ENCODE measurements around the gene PAK4. TPM values are rescaled to one million over a fixed set of nuclear protein-coding genes. Genes with fewer than 3 reads are reported as not detected.

PAK4 gene
- total and polyA plus RNA-seq, 10 of the 15 experiments (the other 5 are each of a cell fraction or from before 2014, with no cell fraction given), result 0.08 to 19.3 (median 5.9) TPM

DNA sequence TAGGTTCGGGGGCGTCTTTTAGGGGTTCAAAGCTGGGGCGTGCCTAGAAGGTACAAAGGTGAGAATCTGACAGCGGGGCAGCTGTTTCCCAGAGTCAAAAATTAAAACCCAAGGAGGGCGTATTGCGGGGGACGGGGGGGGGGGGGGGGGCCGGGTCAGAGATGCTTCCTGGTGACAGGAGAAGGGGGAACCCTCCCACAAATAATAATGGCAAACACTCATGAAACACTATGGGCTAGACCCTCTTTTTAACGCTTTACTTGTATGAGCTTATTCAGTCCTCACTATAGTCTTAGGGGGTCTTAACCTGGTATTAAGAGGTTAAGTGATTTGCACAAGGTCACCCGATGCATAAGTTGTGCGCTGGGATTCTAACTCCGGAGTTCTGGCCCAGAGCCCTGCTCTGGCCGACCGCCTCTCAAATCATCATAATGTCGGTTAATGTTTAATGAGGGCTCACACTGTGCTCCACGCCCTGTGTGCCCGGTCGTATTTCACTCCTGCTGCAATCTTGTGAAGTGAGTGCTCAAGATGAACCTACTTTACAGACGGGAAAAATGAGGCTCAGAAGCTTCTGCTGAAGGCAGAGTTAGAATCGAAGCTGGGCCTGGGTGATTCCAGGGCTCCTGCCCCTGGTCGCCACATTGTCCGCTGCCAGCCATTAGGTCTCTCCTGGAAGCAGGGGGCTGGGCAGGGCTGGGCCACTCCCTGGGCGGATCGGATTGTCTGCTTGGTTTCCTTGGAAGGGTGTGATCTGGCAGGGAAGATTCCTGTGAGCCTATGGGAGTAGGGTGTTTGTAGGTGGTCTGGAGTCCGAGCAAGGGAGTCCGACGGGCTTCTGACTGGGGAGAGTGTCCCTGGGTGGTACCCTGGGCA is 964 bp downstream of the PAK4 start:
- CTCF ChIA-PET, result interaction anchor here (1.0 kb wide), 2 partner anchors 158 to 200 kb away, joined by 3 read pairs; no protein-coding TSS in a partner anchor
- POLR2A ChIA-PET, result no interaction called here
- RAD21 ChIA-PET (ENCODE audit: unreplicated experiment), result interaction anchor here (0.7 kb wide), 1 partner anchor 164 kb away, joined by 3 read pairs; no protein-coding TSS in a partner anchor
- no peaks in the 10 kb centered on the region for H3K36me3 ChIP-seq (ENCODE audit: control insufficient read depth in 2 of 2, insufficient read depth in 2 of 2, low read length in 1 of 2)
- H3K9me3 ChIP-seq (replicated peaks; ENCODE audit: control insufficient read depth, insufficient read depth, low read length), result no peaks in the 10 kb centered on the region
- 75% methylated on average over 23 of the region's 27 CpGs for WGBS (ENCODE audit: insufficient coverage, insufficient replicate concordance, low lambda C conversion rate, missing lambda C conversion rate)
- H3K4me1 ChIP-seq (ENCODE audit: control insufficient read depth, insufficient read depth, low read length), result peaks cover 8% of the 10 kb centered on the region
- DNase-seq (ENCODE audit: low read depth, low spot score) (no peak), FAIRE-seq (no peak), ATAC-seq (no peak)
- no peaks in the 10 kb centered on the region for H3K27me3 ChIP-seq (replicated peaks in 1 of 2; ENCODE audit: control insufficient read depth in 2 of 2, insufficient read depth in 2 of 2, low read length in 1 of 2)
- in situ Hi-C loops (cut with MboI), result no loop called here
- SMC1A ChIA-PET (ENCODE audit: uncharacterized antibody, unreplicated experiment), result no interaction called here
- peak overlapping the region; percentile 64 for H3K27ac ChIP-seq (ENCODE audit: control insufficient read depth, insufficient read depth)
- intact Hi-C loops (cut with micrococcal nuclease; ENCODE audit: unreplicated experiment), result loop anchor here (10.0 kb wide), 1 partner anchor 408 kb away; the partner anchor contains the start of gene EID2B
- peaks cover 15% of the 10 kb centered on the region for H3K79me2 ChIP-seq (ENCODE audit: control insufficient read depth, insufficient read depth, low read length)
- H2AFZ ChIP-seq (ENCODE audit: control insufficient read depth, low read depth, low read length), result no peak overlapping the region
- peak overlapping the region; percentile 87 for H3K4me3 ChIP-seq
- H4K20me1 ChIP-seq (ENCODE audit: control insufficient read depth, insufficient read depth), result no peaks in the 10 kb centered on the region
- H3K4me2 ChIP-seq (ENCODE audit: control insufficient read depth, insufficient read depth), result peak overlapping the region; percentile 70
- no peak for TF ChIP-seq CREM (IDR thresholded peaks at IDR 0.05; ENCODE audit: low read depth)
- TF ChIP-seq DPF2 (IDR thresholded peaks at IDR 0.05), result no peak
- TF ChIP-seq, protein P1, sequence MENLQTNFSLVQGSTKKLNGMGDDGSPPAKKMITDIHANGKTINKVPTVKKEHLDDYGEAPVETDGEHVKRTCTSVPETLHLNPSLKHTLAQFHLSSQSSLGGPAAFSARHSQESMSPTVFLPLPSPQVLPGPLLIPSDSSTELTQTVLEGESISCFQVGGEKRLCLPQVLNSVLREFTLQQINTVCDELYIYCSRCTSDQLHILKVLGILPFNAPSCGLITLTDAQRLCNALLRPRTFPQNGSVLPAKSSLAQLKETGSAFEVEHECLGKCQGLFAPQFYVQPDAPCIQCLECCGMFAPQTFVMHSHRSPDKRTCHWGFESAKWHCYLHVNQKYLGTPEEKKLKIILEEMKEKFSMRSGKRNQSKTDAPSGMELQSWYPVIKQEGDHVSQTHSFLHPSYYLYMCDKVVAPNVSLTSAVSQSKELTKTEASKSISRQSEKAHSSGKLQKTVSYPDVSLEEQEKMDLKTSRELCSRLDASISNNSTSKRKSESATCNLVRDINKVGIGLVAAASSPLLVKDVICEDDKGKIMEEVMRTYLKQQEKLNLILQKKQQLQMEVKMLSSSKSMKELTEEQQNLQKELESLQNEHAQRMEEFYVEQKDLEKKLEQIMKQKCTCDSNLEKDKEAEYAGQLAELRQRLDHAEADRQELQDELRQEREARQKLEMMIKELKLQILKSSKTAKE (IDR thresholded peaks at IDR 0.05; ENCODE audit: low read depth, poor library complexity, severe bottlenecking), result no peak
- no peak for TF ChIP-seq EP300 (IDR thresholded peaks at IDR 0.05; ENCODE audit: borderline replicate concordance in 1 of 2, control insufficient read depth in 1 of 2, low read depth in 2 of 2, low read length in 2 of 2)
- no peak for TF ChIP-seq HCFC1 (IDR thresholded peaks at IDR 0.05; ENCODE audit: low read length)
- TF ChIP-seq SUZ12 (IDR thresholded peaks at IDR 0.05; ENCODE audit: unreplicated experiment), result no peak
- TF ChIP-seq HDGF (IDR thresholded peaks at IDR 0.05), result no peak
- TF ChIP-seq PAX5 (IDR thresholded peaks at IDR 0.05; ENCODE audit: borderline replicate concordance, low read depth, low read length), result no peak
- no peak for TF ChIP-seq IKZF2 (IDR thresholded peaks at IDR 0.05)
- TF ChIP-seq SMAD1 (IDR thresholded peaks at IDR 0.05; ENCODE audit: low read depth, partially characterized antibody), result no peak
- TF ChIP-seq ZNF274 (IDR thresholded peaks at IDR 0.05; ENCODE audit: insufficient read depth, insufficient read length), result no peak
- TF ChIP-seq IRF4 (IDR thresholded peaks at IDR 0.05; ENCODE audit: low read depth, low read length), result no peak
- no peak for TF ChIP-seq POLR2AphosphoS5 (IDR thresholded peaks at IDR 0.05; ENCODE audit: low read length)
- TF ChIP-seq, protein P2, sequence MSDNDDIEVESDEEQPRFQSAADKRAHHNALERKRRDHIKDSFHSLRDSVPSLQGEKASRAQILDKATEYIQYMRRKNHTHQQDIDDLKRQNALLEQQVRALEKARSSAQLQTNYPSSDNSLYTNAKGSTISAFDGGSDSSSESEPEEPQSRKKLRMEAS (IDR thresholded peaks at IDR 0.05; ENCODE audit: low read depth, low read length), result no peak
- TF ChIP-seq RB1 (IDR thresholded peaks at IDR 0.05; ENCODE audit: borderline replicate concordance), result no peak
- BruUV-seq (replicated peaks), result TSS peak; percentile 56
- peak overlapping the region; percentile 67 for H3K9ac ChIP-seq (ENCODE audit: control insufficient read depth, insufficient read depth, low read length)
